HG03342 (cell line): Measurements from ENCODE around the gene CNP.

Experiments used
- ATAC-seq: cut with Tn5 transposase; IDR thresholded peaks from one replicate; pipeline ENCODE4 v1.9.1; 2021; ENCODE audit warnings: mild to moderate bottlenecking, moderate library complexity; ENCODE audit not compliant: unreplicated experiment

The CNP gene

GRCh38 chr17:41971721-41972523 lies 5.3 kb downstream of the CNP start:
- no peak for ATAC-seq

- ATAC-seq = no peak
Measured at GRCh38 chr17:41972571-41973407, 6.2 kb downstream of the CNP start.

GRCh38 chr17:41973408-41973811 lies 6.8 kb downstream of the CNP start:
- ATAC-seq = no peak

- ATAC-seq = no peak
Measured at GRCh38 chr17:41974031-41974430, 7.4 kb downstream of the CNP start.

- ATAC-seq = no peak
Measured at GRCh38 chr17:41974658-41975057, 8.1 kb downstream of the CNP start.

GRCh38 chr17:41975099-41976083 lies 8.8 kb downstream of the CNP start:
- ATAC-seq = no peak

GRCh38 chr17:41976142-41976768 lies 9.7 kb downstream of the CNP start:
- no peak for ATAC-seq

- ATAC-seq = no peak
Measured at GRCh38 chr17:41977991-41978390, 11.4 kb downstream of the CNP start.

GRCh38 chr17:41982026-41982760 lies 15.6 kb downstream of the CNP start:
- ATAC-seq = no peak

- ATAC-seq = no peak
Measured at GRCh38 chr17:41984454-41984853, 17.9 kb downstream of the CNP start.

- ATAC-seq = no peak
Measured at GRCh38 chr17:41985919-41986318, 19.3 kb downstream of the CNP start.

- no peak for ATAC-seq
Measured at GRCh38 chr17:41986634-41987033, 20.0 kb downstream of the CNP start.

- ATAC-seq = no peak
Measured at GRCh38 chr17:41987642-41988041, 21.0 kb downstream of the CNP start.

- ATAC-seq = no peak
Measured at GRCh38 chr17:41988418-41988817, 21.8 kb downstream of the CNP start.

GRCh38 chr17:41989702-41990419 lies 23.3 kb downstream of the CNP start:
- no peak for ATAC-seq

- no peak for ATAC-seq
Measured at GRCh38 chr17:41992576-41992975, 26.0 kb downstream of the CNP start.

GRCh38 chr17:41996855-41997164 lies 30.2 kb downstream of the CNP start:
- no peak for ATAC-seq

- ATAC-seq = no peak
Measured at GRCh38 chr17:41998497-41998896, 31.9 kb downstream of the CNP start.

- ATAC-seq = no peak
Measured at GRCh38 chr17:42000413-42001133, 34.0 kb downstream of the CNP start.
